ENCODE results near the gene VPS52.
A peak's percentile ranks its signal among the peaks of the same experiment; 100 is the strongest.
"Not testable (repeated sequence)": the region's sequence is repeated elsewhere in the genome, so short reads cannot be mapped to it uniquely, and the experiment has no call there.

Gene VPS52

GRCh38 chr6:33248932-33249731 lies 22.5 kb downstream of the VPS52 start:
- peak; percentile 99 for DNase-seq

GRCh38 chr6:33248643-33248931 lies 23.1 kb downstream of the VPS52 start:
- no peak for DNase-seq

GRCh38 chr6:33247977-33248642 lies 23.6 kb downstream of the VPS52 start:
- peak; percentile 90 for DNase-seq

GRCh38 chr6:33243476-33243875 lies 28.2 kb downstream of the VPS52 start:
- DNase-seq, result no peak

- DNase-seq, result no peak
These were observed 29.7 kb downstream of the VPS52 start for GRCh38 chr6:33241968-33242367.

- no peak for DNase-seq
These were observed 33.9 kb downstream of the VPS52 start for GRCh38 chr6:33237741-33238140.

GRCh38 chr6:33236852-33237251 lies 34.8 kb downstream of the VPS52 start:
- no peak for DNase-seq

GRCh38 chr6:33236328-33236727 lies 35.3 kb downstream of the VPS52 start:
- DNase-seq, result no peak

GRCh38 chr6:33235221-33235634 lies 36.4 kb downstream of the VPS52 start:
- no peak for DNase-seq

- DNase-seq, result not testable (repeated sequence)
These were observed 45.1 kb downstream of the VPS52 start for GRCh38 chr6:33226503-33227120.

GRCh38 chr6:33217681-33218080 lies 54.0 kb downstream of the VPS52 start:
- no peak for DNase-seq

GRCh38 chr6:33217246-33217645 lies 54.4 kb downstream of the VPS52 start:
- no peak for DNase-seq

GRCh38 chr6:33216117-33216649 lies 55.5 kb downstream of the VPS52 start:
- DNase-seq, result no peak

GRCh38 chr6:33215271-33216116 lies 56.2 kb downstream of the VPS52 start:
- no peak for DNase-seq

GRCh38 chr6:33213989-33214335 lies 57.7 kb downstream of the VPS52 start:
- DNase-seq, result no peak

GRCh38 chr6:33213166-33213988 lies 58.3 kb downstream of the VPS52 start:
- DNase-seq, result no peak

GRCh38 chr6:33212857-33213165 lies 58.9 kb downstream of the VPS52 start:
- DNase-seq, result no peak

GRCh38 chr6:33211666-33212422 lies 59.8 kb downstream of the VPS52 start:
- no peak for DNase-seq

- no peak for DNase-seq
These were observed 60.5 kb downstream of the VPS52 start for GRCh38 chr6:33211136-33211535.

- DNase-seq, result no peak
These were observed 61.8 kb downstream of the VPS52 start for GRCh38 chr6:33209856-33210255.
